ACC112 (cell line): ENCODE results near the gene ACSF2.
A peak's percentile ranks its signal among the peaks of the same experiment; 100 is the strongest.

Experiments
- H2AFZ ChIP-seq: fragments of 200-600 bp; sonication (generic); one replicate; pipeline ENCODE4 v1.6.0; 2017; ENCODE audit warnings: antibody characterized with exemption, low read length; ENCODE audit not compliant: unreplicated experiment
- H3K27ac ChIP-seq: fragments of 200-600 bp; sonication (generic); 2 replicates; pipeline ENCODE4 v1.5.1; 2014; ENCODE audit warnings: low read depth, mild to moderate bottlenecking, antibody characterized with exemption, low read length, moderate library complexity
- H3K27me3 ChIP-seq: fragments of 200-600 bp; sonication (generic); 2 replicates; pipeline ENCODE4 v1.6.1; 2014; ENCODE audit warnings: mild to moderate bottlenecking, antibody characterized with exemption, low read length, moderate library complexity, mixed read lengths; ENCODE audit not compliant: insufficient read depth
- H3K36me3 ChIP-seq: fragments of 200-600 bp; sonication (generic); 2 replicates; pipeline ENCODE4 v1.6.1; 2016; ENCODE audit warnings: mild to moderate bottlenecking, antibody characterized with exemption, low read length, moderate library complexity, mixed read lengths; ENCODE audit not compliant: insufficient read depth
- H3K4me1 ChIP-seq: fragments of 200-600 bp; sonication (generic); one replicate; pipeline ENCODE4 v1.6.1; 2016; ENCODE audit warnings: low read length, mixed read lengths; ENCODE audit not compliant: insufficient read depth, unreplicated experiment, control insufficient read depth
- H3K4me3 ChIP-seq: fragments of 200-600 bp; sonication (generic); 2 replicates; pipeline ENCODE4 v1.5.1; 2014; ENCODE audit warnings: mild to moderate bottlenecking, low read depth, low read length
- H3K79me2 ChIP-seq: fragments of 200-600 bp; sonication (generic); one replicate; pipeline ENCODE4 v1.6.0; 2016; ENCODE audit warnings: low read length; ENCODE audit not compliant: control insufficient read depth, unreplicated experiment, insufficient read depth

ACSF2 gene

GRCh38 chr17:50506298-50506697 lies 80.3 kb downstream of the ACSF2 start:
- no peak overlapping the region for H3K4me3 ChIP-seq
- no peak overlapping the region for H3K27ac ChIP-seq
- no peaks in the 10 kb centered on the region for H3K27me3 ChIP-seq
- H3K4me1 ChIP-seq: peaks cover 24% of the 10 kb centered on the region
- no peak overlapping the region for H2AFZ ChIP-seq
- H3K36me3 ChIP-seq: no peaks in the 10 kb centered on the region
- peaks cover 7% of the 10 kb centered on the region for H3K79me2 ChIP-seq

DNA sequence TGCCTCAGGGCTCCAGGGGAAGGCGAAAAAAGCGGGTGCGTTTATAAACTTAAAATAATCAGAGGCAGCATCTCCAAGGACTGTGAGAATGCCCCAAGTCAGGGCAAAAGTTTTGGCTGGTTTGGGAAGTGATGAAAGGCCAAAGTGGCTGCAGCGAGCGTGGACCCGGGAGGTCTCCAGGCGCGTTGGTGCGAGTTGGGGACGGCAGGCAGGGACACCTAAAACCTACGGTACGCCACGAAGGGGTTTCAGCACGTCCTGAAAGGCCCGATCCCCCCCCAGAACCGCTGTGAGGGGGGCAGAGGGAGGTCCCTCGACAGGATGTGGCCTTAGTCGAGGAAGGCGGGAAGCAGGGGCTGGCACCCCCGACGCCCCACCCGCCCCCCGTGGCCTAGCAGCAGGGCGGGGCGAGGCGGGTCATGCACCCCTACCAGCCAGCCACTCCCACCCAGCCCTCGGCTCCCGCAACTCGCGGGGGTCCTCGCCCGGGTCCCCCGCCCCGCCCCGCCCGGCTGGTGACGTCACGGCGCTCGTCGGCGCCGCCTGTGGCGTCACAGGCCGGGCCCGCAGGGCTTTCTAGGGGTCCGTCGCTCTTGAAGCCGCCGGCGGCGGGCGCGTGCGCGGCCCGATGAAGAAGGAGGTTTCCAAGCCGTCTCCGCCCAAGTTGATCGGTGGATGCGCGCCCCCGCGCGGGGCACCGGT lies 82.0 kb downstream of the ACSF2 start, which contains the start of gene MYCBPAP:
TSS of gene MYCBPAP (plus strand) at position 569 of the 702 bp plus-strand sequence. CDS start 236 bp downstream, outside the sequence.
- H3K4me1 ChIP-seq: peaks cover 28% of the 10 kb centered on the region
- H3K36me3 ChIP-seq: no peaks in the 10 kb centered on the region
- H2AFZ ChIP-seq: peak within 1 kb of the TSS; percentile 78
- peak within 1 kb of the TSS; percentile 54 for H3K27ac ChIP-seq
- H3K27me3 ChIP-seq: no peaks in the 10 kb centered on the region
- peaks cover 7% of the 10 kb centered on the region for H3K79me2 ChIP-seq
- peak within 1 kb of the TSS; percentile 78 for H3K4me3 ChIP-seq

DNA sequence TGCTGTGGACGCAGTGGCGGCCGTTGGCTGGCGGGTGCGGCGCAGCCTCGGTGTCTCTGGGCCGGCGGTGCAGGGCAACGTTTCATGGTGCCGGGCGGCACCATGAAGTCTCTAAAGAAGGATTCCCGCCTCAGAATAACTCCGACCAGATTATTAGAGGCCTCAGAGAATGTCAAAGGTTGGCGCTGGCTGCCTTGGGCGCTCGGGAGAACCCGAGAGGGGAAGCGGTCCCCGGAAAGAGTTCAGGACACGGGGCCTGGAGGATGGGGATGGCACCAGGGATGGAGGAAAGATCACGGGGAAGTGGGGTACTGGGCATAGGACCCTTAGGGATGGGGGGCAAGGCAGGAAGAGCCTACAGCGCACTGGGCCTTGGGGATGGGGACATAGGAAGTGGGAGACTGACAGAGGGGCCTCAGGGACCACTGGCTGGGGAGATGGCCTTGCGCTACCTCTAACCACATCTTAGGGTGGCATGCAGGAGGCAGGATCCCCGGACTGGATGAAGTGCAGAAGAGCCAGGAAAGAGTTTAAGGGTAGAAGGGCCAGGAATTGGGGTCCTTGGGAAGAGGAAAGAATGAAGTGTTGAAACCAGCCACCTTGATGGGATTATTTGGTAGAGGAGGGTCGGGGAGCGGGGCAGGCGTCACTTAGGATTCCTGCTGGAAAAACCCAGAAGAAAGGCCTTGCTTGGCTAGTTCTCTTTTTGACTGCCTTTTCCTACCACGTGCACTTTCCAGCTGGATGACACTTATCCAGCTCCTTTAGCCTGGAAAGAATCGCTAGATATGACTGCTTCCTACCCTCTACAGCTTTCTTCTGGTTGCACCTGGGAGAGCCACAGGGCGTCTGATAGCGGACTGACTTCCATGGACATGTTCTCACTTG lies 82.8 kb downstream of the ACSF2 start:
- Histone ChIP-seq H3K4me3 (peak overlapping the region; percentile 78), H2AFZ (peak overlapping the region; percentile 78), H3K4me1 (peaks cover 28% of the 10 kb centered on the region), H3K27me3 (no peaks in the 10 kb centered on the region), H3K79me2 (peaks cover 7% of the 10 kb centered on the region), H3K27ac (peak overlapping the region; percentile 54; the same call in 1 of the 2 replicates), H3K36me3 (no peaks in the 10 kb centered on the region)

DNA sequence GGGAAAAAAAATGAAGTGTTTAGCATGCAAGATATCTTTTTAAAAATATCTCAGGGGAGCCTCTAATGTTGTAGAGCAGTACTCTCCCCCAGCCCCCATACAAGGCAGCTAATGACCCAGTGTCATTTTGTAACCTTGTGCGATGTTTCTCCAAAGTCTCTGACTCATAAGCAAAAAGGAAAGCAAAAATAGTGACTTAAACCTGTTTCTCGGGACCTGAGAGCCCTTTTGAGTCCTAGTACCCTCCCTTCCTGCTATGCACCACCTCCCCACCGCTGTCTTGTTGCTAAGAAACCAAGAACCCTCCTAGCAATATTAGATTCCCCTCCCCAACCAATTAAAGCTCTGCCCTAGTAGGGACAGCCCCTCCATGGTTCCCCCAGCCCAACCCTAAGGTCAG lies 85.0 kb downstream of the ACSF2 start:
- H3K27me3 ChIP-seq: no peaks in the 10 kb centered on the region
- peak overlapping the region; percentile 47 for H3K4me3 ChIP-seq
- no peak overlapping the region for H2AFZ ChIP-seq
- H3K79me2 ChIP-seq: peaks cover 7% of the 10 kb centered on the region
- peaks cover 38% of the 10 kb centered on the region for H3K4me1 ChIP-seq
- no peaks in the 10 kb centered on the region for H3K36me3 ChIP-seq
- peak overlapping the region; percentile 21; the same call in 1 of the 2 replicates for H3K27ac ChIP-seq

DNA sequence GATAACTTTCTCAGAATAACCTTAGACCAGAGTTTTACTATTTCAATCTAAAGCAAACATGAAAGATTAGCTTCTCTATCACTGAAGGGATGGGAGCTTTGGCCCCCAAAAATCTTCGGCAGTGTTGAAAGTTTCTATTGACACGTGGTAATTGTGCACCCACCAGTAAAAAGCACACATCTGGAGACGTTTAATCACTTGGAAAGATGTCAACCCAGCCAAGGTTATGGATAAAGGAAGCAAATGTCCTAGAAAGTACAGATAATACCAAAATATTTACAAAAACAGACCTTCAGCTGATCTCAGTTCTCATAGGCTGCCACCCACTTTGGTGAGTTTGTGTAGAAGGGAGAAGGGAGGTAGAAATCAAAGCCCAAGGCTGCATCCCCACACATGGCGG lies 87.5 kb downstream of the ACSF2 start:
- Histone ChIP-seq H3K27ac (no peak overlapping the region), H3K4me3 (no peak overlapping the region), H2AFZ (no peak overlapping the region)

DNA sequence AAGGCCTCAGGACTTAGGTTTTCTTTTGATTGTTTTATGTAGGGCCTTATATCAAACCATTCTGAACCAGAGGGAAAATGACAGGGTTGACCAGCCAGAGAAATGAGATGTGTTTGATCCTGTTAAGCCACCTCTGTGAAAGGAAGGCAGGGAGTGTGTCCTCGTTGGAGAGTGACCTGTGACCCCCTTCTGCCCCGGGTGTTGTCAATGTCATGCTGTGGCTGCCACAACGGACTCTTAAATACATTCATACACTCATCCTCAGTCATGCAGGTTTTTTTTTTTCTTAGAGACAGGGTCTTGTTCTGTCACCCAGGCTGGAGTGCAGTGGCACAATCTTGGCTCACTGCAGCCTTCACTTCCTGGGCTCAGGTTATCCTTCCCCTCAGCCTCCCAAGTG lies 88.4 kb downstream of the ACSF2 start:
- Histone ChIP-seq H2AFZ (no peak overlapping the region), H3K4me3 (no peak overlapping the region), H3K27me3 (no peaks in the 10 kb centered on the region), H3K79me2 (peaks cover 7% of the 10 kb centered on the region), H3K36me3 (no peaks in the 10 kb centered on the region), H3K4me1 (peaks cover 36% of the 10 kb centered on the region), H3K27ac (no peak overlapping the region)

More for the DNA sequence above, 87.5 kb downstream of the ACSF2 start:
- H3K4me1 ChIP-seq: peaks cover 38% of the 10 kb centered on the region
- no peaks in the 10 kb centered on the region for H3K27me3 ChIP-seq
- H3K36me3 ChIP-seq: no peaks in the 10 kb centered on the region
- H3K79me2 ChIP-seq: peaks cover 7% of the 10 kb centered on the region

DNA sequence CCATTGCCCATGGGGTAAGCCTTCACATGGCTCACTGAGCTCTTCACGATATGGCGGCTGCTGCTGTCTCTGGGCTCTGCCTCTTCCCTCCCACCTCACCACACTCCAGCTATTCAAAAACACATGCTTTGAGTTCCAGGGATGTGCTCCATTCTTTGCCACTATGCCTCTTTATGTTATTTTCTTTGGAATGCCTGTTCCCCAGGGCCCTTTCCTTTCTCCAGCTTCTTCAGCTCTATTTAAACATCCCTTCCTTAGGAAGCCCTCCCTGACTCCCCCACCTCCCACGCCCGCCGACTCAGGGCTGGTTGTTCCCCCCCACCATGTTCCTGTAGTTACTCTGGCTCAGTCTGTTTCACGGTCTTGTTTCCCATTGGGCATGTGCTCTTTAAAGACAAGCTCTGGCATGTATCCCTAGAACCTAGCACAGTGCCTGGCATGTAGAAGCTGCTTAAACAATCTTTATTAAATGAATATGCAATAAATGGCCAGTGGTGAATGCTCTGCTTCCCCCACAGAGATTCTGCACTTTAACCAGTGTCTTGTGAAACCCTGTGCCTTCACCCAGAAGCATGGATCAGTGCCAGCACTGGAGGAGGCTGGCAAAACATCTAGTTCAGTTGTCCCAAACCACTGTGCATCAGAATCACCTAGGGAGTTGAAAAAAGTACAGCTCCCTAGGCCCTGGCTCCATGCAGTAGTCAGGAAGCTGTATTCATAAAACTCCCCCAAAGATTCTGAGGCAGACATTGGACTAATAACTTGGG lies 89.1 kb downstream of the ACSF2 start:
- Histone ChIP-seq H2AFZ (no peak overlapping the region), H3K27ac (no peak overlapping the region), H3K27me3 (no peaks in the 10 kb centered on the region), H3K36me3 (no peaks in the 10 kb centered on the region), H3K4me1 (peaks cover 28% of the 10 kb centered on the region), H3K4me3 (no peak overlapping the region), H3K79me2 (peaks cover under 1% of the 10 kb centered on the region)

- H3K27me3 ChIP-seq: no peaks in the 10 kb centered on the region
- no peaks in the 10 kb centered on the region for H3K36me3 ChIP-seq
- H3K4me1 ChIP-seq: peaks cover 15% of the 10 kb centered on the region
- H3K4me3 ChIP-seq: no peak overlapping the region
- no peak overlapping the region for H2AFZ ChIP-seq
- H3K79me2 ChIP-seq: no peaks in the 10 kb centered on the region
- H3K27ac ChIP-seq: no peak overlapping the region
Observed at GRCh38 chr17:50517011-50517410, 91.0 kb downstream of the ACSF2 start.

GRCh38 chr17:50517504-50518383 lies 91.7 kb downstream of the ACSF2 start:
- Histone ChIP-seq H3K27ac (no peak overlapping the region), H3K36me3 (no peaks in the 10 kb centered on the region), H3K79me2 (no peaks in the 10 kb centered on the region), H3K4me3 (no peak overlapping the region), H3K27me3 (no peaks in the 10 kb centered on the region), H2AFZ (no peak overlapping the region), H3K4me1 (peaks cover 15% of the 10 kb centered on the region)
